PC-3 (cell line): ENCODE data around the gene ZMIZ1. TPM values are rescaled to one million over a fixed set of nuclear protein-coding genes. Genes with fewer than 3 reads are reported as not detected.

Source experiments
- ATAC-seq: fragments of 200-7000 bp; cut with Tn5 transposase; 2 replicates; pipeline ENCODE4 v1.9.1; 2020; ENCODE audit warnings: mild to moderate bottlenecking, moderate library complexity
- Bru-seq: library from RNA; stranded (reverse); fragments of 400-500 nt; gene quantifications from one replicate; lab custom pipeline; 2021; lab: Mats Ljungman, UMichigan
- BruChase-seq, 2 experiments: library from RNA; stranded (reverse); fragments of 400-500 nt; gene quantifications; one replicate each; lab custom pipeline; 2021; lab: Mats Ljungman, UMichigan
- BruUV-seq: library from RNA; stranded (reverse); fragments of 400-500 nt; replicated peaks from 2 replicates; lab custom pipeline; 2021; lab: Mats Ljungman, UMichigan
- CTCF ChIA-PET: fragments of 300-600 bp; sonication (Branson Sonifier 250); formaldehyde crosslinking; loops from one replicate; lab custom pipeline; 2022; ENCODE audit warnings: antibody characterized with exemption; lab: Charles Lee
- POLR2A ChIA-PET: fragments of 300-600 bp; sonication (Branson Sonifier 250); formaldehyde crosslinking; loops from one replicate; lab custom pipeline; 2022; ENCODE audit warnings: antibody characterized with exemption; ENCODE audit not compliant: unreplicated experiment; lab: Charles Lee
- DNase-seq: peaks from one replicate; pipeline ENCODE4 v3.0.0-alpha.2; 2015
- H2AFZ ChIP-seq: fragments of 300-600 bp; sonication (generic); 2 replicates; pipeline ENCODE4 v1.6.0; 2016; ENCODE audit warnings: antibody characterized with exemption, low read length
- H3F3A ChIP-seq: fragments of 300-600 bp; sonication (generic); one replicate; pipeline ENCODE4 v1.6.0; 2017; ENCODE audit warnings: antibody characterized with exemption, low read length, control low read depth, mild to moderate bottlenecking; ENCODE audit not compliant: unreplicated experiment
- H3K27ac ChIP-seq: fragments of 300-600 bp; sonication (generic); 2 replicates; pipeline ENCODE4 v1.5.1; 2016; ENCODE audit warnings: mild to moderate bottlenecking, low read length
- H3K27me3 ChIP-seq: fragments of 300-600 bp; sonication (generic); 2 replicates; pipeline ENCODE4 v1.6.1; 2016; ENCODE audit warnings: low read length, mixed read lengths
- H3K36me3 ChIP-seq: fragments of 300-600 bp; sonication (generic); 2 replicates; pipeline ENCODE4 v1.6.1; 2016; ENCODE audit warnings: low read depth, mixed run types, low read length, mixed read lengths
- H3K4me1 ChIP-seq: fragments of 300-600 bp; sonication (generic); 2 replicates; pipeline ENCODE4 v1.5.1; 2016; ENCODE audit warnings: low read length; ENCODE audit not compliant: insufficient read depth
- H3K4me2 ChIP-seq: fragments of 300-600 bp; sonication (generic); 2 replicates; pipeline ENCODE4 v1.6.0; 2016; ENCODE audit warnings: low read length
- H3K4me3 ChIP-seq: fragments of 300-600 bp; sonication (generic); 2 replicates; pipeline ENCODE4 v1.5.1; 2016; ENCODE audit warnings: mild to moderate bottlenecking, low read length, mixed read lengths
- H3K79me2 ChIP-seq: fragments of 300-600 bp; sonication (generic); 2 replicates; pipeline ENCODE4 v1.6.1; 2017; ENCODE audit warnings: low read length, mixed read lengths
- H3K9ac ChIP-seq: fragments of 300-600 bp; sonication (generic); 2 replicates; pipeline ENCODE4 v1.6.0; 2016; ENCODE audit warnings: mild to moderate bottlenecking, low read length
- H3K9me2 ChIP-seq: fragments of 300-600 bp; sonication (generic); replicated peaks from 2 replicates; pipeline ENCODE4 v1.6.1; 2016; ENCODE audit warnings: mixed run types, low read length, mixed read lengths
- H3K9me3 ChIP-seq: fragments of 300-600 bp; sonication (generic); 2 replicates; pipeline ENCODE4 v1.6.1; 2016; ENCODE audit warnings: low read length, mixed read lengths
- H4K20me1 ChIP-seq: fragments of 300-600 bp; sonication (generic); 2 replicates; pipeline ENCODE4 v1.6.1; 2016; ENCODE audit warnings: low read length, mixed read lengths
- EZH2 ChIP-seq: fragments of 300-600 bp; sonication (generic); IDR thresholded peaks from one replicate; pipeline ENCODE4 v1.6.1; 2017; ENCODE audit warnings: antibody characterized with exemption, mild to moderate bottlenecking, low read length; ENCODE audit not compliant: unreplicated experiment
- EZH2phosphoT487 ChIP-seq: fragments of 300-600 bp; sonication (generic); IDR thresholded peaks from 2 replicates; pipeline ENCODE4 v1.6.1; 2018; ENCODE audit warnings: mild to moderate bottlenecking, antibody characterized with exemption, low read length, borderline replicate concordance
- intact Hi-C: fragments of 100-400 bp; cut with micrococcal nuclease; formaldehyde crosslinking; loops from 2 replicates; pipeline ENCODE4 v1.9.0; 2023
- long read RNA-seq: library from polyadenylated mRNA; unstranded; transcript quantifications from one replicate; pipeline ENCODE4 v2.0.0, GENCODE V29; 2021; ENCODE audit not compliant: unreplicated experiment
- total RNA-seq: library from RNA; depleted of rRNA; stranded (reverse); fragments of >200 nt; gene quantifications from 2 replicates; pipeline ENCODE4 v1.2.3, GENCODE V29; 2014; rRNA removed
- TF ChIP-seq, protein P1 (sequence below): fragments of 300-600 bp; sonication (generic); conservative IDR thresholded peaks from 2 replicates; pipeline ENCODE4 v1.5.1; 2017; ENCODE audit warnings: antibody characterized with exemption, low read depth, mild to moderate bottlenecking, low read length

Gene ZMIZ1, protein sequence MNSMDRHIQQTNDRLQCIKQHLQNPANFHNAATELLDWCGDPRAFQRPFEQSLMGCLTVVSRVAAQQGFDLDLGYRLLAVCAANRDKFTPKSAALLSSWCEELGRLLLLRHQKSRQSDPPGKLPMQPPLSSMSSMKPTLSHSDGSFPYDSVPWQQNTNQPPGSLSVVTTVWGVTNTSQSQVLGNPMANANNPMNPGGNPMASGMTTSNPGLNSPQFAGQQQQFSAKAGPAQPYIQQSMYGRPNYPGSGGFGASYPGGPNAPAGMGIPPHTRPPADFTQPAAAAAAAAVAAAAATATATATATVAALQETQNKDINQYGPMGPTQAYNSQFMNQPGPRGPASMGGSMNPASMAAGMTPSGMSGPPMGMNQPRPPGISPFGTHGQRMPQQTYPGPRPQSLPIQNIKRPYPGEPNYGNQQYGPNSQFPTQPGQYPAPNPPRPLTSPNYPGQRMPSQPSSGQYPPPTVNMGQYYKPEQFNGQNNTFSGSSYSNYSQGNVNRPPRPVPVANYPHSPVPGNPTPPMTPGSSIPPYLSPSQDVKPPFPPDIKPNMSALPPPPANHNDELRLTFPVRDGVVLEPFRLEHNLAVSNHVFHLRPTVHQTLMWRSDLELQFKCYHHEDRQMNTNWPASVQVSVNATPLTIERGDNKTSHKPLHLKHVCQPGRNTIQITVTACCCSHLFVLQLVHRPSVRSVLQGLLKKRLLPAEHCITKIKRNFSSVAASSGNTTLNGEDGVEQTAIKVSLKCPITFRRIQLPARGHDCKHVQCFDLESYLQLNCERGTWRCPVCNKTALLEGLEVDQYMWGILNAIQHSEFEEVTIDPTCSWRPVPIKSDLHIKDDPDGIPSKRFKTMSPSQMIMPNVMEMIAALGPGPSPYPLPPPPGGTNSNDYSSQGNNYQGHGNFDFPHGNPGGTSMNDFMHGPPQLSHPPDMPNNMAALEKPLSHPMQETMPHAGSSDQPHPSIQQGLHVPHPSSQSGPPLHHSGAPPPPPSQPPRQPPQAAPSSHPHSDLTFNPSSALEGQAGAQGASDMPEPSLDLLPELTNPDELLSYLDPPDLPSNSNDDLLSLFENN
- total RNA-seq = 55.4 and 84.2 TPM in 2 replicates
- Bru-seq, nascent RNA = percentile 96 among the genes with signal in this experiment
- percentile 84 among the genes with signal in this experiment for BruChase-seq, experiment 1, labeled RNA remaining after a 6-hour chase
- percentile 88 among the genes with signal in this experiment for BruChase-seq, experiment 2, labeled RNA remaining after a 2-hour chase
- long read RNA-seq, partial matches to known transcripts = 286 of 309 reads
- long read RNA-seq, other reads (novel, unspliced or antisense) = 23 of 309 reads

DNA sequence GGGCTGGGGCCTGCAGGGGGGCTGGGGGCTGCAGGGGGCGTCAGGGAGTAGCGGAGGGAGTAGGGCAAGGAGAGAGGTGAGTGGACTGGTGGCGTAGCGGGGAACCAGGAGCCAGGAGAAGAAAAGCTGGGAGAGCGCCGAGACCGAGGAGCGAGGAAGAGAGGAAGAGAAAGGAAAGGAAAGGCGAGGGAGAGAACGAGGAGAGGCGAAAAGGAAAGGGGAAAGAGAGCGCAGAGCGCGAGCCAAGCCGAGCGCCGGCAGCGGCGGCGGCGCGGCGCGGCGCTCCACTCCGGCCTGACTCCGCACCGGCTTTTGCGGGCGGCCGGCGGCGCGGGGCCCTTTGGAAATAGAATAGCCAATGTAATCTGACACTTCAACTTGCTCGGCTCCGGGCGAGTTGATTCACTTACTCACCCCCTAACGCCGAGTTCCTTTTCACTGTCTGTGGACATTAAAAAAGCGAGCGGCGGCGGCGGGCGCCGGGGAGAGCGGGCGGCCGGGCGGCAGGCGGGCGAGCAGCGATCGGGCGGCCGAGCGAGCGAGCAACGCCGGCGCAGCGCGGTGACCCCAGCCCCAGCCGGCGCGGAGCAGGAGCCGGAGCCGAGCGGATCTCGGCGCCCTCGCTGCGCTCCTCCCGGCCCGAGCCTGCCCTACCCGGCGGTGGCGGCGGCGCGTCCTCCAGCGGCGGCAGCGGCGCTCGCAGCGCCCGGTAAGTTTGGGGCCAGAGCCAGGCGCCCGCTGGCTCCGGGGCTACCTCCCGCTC is at the start of gene ZMIZ1:
TSS of gene ZMIZ1 (plus strand) at position 405 of the 763 bp plus-strand sequence. CDS start 132,667 bp downstream, outside the sequence.
- no peaks in the 10 kb centered on the region for H3K9me2 ChIP-seq
- H3K27me3 ChIP-seq = no peaks in the 10 kb centered on the region
- peak within 1 kb of the TSS; percentile 86 for H3K4me2 ChIP-seq
- H3K9ac ChIP-seq = peak within 1 kb of the TSS; percentile 45
- peaks cover 26% of the 10 kb centered on the region for H4K20me1 ChIP-seq
- TF ChIP-seq EZH2 (no peak), EZH2phosphoT487 (no peak; the same call in 1 of the 2 replicates)
- TF ChIP-seq, protein P1, sequence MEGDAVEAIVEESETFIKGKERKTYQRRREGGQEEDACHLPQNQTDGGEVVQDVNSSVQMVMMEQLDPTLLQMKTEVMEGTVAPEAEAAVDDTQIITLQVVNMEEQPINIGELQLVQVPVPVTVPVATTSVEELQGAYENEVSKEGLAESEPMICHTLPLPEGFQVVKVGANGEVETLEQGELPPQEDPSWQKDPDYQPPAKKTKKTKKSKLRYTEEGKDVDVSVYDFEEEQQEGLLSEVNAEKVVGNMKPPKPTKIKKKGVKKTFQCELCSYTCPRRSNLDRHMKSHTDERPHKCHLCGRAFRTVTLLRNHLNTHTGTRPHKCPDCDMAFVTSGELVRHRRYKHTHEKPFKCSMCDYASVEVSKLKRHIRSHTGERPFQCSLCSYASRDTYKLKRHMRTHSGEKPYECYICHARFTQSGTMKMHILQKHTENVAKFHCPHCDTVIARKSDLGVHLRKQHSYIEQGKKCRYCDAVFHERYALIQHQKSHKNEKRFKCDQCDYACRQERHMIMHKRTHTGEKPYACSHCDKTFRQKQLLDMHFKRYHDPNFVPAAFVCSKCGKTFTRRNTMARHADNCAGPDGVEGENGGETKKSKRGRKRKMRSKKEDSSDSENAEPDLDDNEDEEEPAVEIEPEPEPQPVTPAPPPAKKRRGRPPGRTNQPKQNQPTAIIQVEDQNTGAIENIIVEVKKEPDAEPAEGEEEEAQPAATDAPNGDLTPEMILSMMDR = peak; percentile 57
- BruUV-seq = no TSS peak
- H3K9me3 ChIP-seq = no peaks in the 10 kb centered on the region
- POLR2A ChIA-PET = interaction anchor here (0.6 to 0.7 kb wide), 4 partner anchors 55 to 404 kb away, joined by 3 to 5 read pairs (median 4); no protein-coding TSS in a partner anchor
- no peaks in the 10 kb centered on the region for H3F3A ChIP-seq
- peaks cover 34% of the 10 kb centered on the region for H3K4me1 ChIP-seq
- H3K36me3 ChIP-seq = no peaks in the 10 kb centered on the region
- peak within 1 kb of the TSS; percentile 88 for H2AFZ ChIP-seq
- intact Hi-C loops = loop anchor here (1.0 to 10.0 kb wide), 14 partner anchors 77 to 1040 kb away; partner anchors contain the start of genes POLR3A, TMEM254 and ZCCHC24
- CTCF ChIA-PET = interaction anchor here (0.6 to 4.1 kb wide), 4 partner anchors 56 to 126 kb away, joined by 3 to 36 read pairs (median 14); no protein-coding TSS in a partner anchor
- ATAC-seq = peak; percentile 47
- DNase-seq = peak; percentile 100
- peak within 1 kb of the TSS; percentile 3 for H3K27ac ChIP-seq
- peak within 1 kb of the TSS; percentile 66 for H3K4me3 ChIP-seq
- peaks cover 45% of the 10 kb centered on the region for H3K79me2 ChIP-seq

DNA sequence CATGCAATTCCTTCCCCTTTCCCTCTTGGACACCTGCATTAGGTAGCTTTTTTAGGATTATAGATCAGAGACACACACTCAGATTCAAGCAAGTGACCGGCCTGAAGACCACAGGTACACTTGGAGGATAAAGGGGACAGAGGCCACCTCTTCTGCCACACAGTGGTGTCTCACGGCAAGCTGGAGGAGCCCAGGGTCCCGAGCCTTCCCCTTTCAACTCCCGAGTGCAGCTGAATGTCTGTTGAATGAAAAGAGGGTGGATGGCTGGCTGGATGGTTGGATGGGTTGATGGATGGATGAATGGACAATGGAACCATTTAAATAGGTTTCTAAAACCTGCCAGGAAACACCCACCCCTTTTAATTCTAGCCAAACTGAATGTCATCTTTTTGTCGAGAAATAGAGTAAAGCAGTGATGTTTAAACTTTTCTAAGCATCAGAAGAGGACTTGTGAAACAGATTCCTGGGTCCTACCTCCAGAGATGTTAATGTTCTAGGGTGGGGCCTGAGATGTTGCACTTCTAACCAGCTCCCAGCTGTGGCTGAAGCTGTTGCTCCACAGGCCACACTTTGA is 49.2 kb upstream of the ZMIZ1 start:
- intact Hi-C loops = no loop called here
- peaks cover 24% of the 10 kb centered on the region for H3K27me3 ChIP-seq
- no peaks in the 10 kb centered on the region for H3K4me1 ChIP-seq
- POLR2A ChIA-PET = no interaction called here
- no peak for ATAC-seq
- no TSS peak for BruUV-seq
- H3K9me3 ChIP-seq = peaks cover 4% of the 10 kb centered on the region; the same call in 1 of the 2 replicates
- no peaks in the 10 kb centered on the region for H3F3A ChIP-seq
- H3K9me2 ChIP-seq = no peaks in the 10 kb centered on the region
- H3K27ac ChIP-seq = no peak overlapping the region
- H2AFZ ChIP-seq = no peak overlapping the region
- H3K4me2 ChIP-seq = no peak overlapping the region
- no peak overlapping the region for H3K4me3 ChIP-seq
- no peaks in the 10 kb centered on the region for H3K36me3 ChIP-seq
- DNase-seq = no peak
- CTCF ChIA-PET = no interaction called here
- H3K9ac ChIP-seq = no peak overlapping the region
- H3K79me2 ChIP-seq = no peaks in the 10 kb centered on the region
- no peaks in the 10 kb centered on the region for H4K20me1 ChIP-seq
- no peak for TF ChIP-seq EZH2phosphoT487
- TF ChIP-seq, protein P1 = no peak
- no peak for TF ChIP-seq EZH2
